Measurements from ENCODE around the gene PANX2.

PANX2 gene

DNA sequence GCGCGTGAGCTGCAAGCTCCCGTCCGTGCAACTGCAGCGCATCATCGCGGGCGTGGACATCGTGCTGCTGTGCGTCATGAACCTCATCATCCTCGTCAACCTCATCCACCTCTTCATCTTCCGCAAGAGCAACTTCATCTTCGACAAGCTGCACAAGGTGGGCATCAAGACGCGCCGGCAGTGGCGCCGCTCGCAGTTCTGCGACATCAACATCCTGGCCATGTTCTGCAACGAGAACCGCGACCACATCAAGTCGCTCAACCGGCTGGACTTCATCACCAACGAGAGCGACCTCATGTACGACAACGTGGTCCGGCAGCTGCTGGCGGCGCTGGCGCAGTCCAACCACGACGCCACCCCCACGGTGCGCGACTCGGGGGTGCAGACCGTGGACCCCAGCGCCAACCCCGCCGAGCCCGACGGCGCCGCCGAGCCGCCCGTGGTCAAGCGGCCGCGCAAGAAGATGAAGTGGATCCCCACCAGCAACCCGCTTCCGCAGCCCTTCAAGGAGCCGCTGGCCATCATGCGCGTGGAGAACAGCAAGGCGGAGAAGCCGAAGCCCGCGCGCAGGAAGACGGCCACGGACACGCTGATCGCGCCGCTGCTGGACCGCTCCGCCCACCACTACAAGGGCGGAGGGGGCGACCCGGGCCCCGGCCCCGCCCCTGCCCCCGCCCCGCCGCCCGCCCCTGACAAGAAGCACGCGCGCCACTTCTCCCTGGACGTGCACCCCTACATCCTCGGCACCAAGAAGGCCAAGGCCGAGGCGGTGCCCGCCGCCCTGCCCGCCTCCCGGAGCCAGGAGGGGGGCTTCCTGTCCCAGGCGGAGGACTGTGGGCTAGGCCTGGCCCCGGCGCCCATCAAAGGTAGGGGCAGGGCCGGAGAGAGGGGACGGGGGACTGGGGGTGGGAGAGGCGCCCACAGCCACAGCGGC, 7.3 kb downstream of the PANX2 start:
- H3K9ac ChIP-seq (ENCODE audit: low read length), result no peak overlapping the region
- H3K27ac ChIP-seq (ENCODE audit: low read length, poor library complexity, severe bottlenecking), result no peak overlapping the region
- H4K8ac ChIP-seq (ENCODE audit: low read length), result no peak overlapping the region
- H3K14ac ChIP-seq (ENCODE audit: low read length in 2 of 2), result no peak overlapping the region
- H2AK5ac ChIP-seq (ENCODE audit: low read length, severe bottlenecking), result no peak overlapping the region
- no peaks in the 10 kb centered on the region for H3K36me3 ChIP-seq (ENCODE audit: control insufficient read depth in 1 of 2, insufficient read depth in 2 of 2, low read depth in 1 of 2, low read length in 2 of 2)
- H3K27me3 ChIP-seq (ENCODE audit: control insufficient read depth in 1 of 2, insufficient read depth in 1 of 2, low read length in 2 of 2), result peaks cover 0 to 57% of the 10 kb centered on the region in 2 experiments
- no peak overlapping the region for H3K23ac ChIP-seq (ENCODE audit: low read length in 2 of 2)
- no peak overlapping the region for H2AFZ ChIP-seq (ENCODE audit: low read depth, low read length)
- no peak overlapping the region for H2BK15ac ChIP-seq (ENCODE audit: low read depth, poor library complexity, severe bottlenecking)
- no peak overlapping the region for H2BK5ac ChIP-seq (ENCODE audit: low read depth, low read length, poor library complexity, severe bottlenecking)
- no peak overlapping the region for H3K4me3 ChIP-seq (ENCODE audit: insufficient read depth in 1 of 2, low read depth in 1 of 2, low read length in 2 of 2)
- no peak overlapping the region for H3K18ac ChIP-seq (ENCODE audit: low read depth in 1 of 2, low read length in 2 of 2)
- no peak overlapping the region for H2BK12ac ChIP-seq (ENCODE audit: low read length in 2 of 2)
- H2BK120ac ChIP-seq (ENCODE audit: low read depth, low read length), result no peak overlapping the region
- no peak overlapping the region for H3K4me2 ChIP-seq (ENCODE audit: low read length, poor library complexity, severe bottlenecking)
- WGBS, result 84% methylated on average over 89 of the region's 98 CpGs
- no peaks in the 10 kb centered on the region for H3K79me1 ChIP-seq (replicated peaks; ENCODE audit: low read length, poor library complexity, severe bottlenecking)
- no peak overlapping the region for H3K4ac ChIP-seq (ENCODE audit: low read depth in 1 of 2, low read length in 2 of 2)
- H3K9me3 ChIP-seq (ENCODE audit: control insufficient read depth, low read length), result peaks cover 3% of the 10 kb centered on the region
- H4K91ac ChIP-seq (ENCODE audit: low read length), result no peak overlapping the region
- peaks cover 1% of the 10 kb centered on the region for H3K4me1 ChIP-seq (ENCODE audit: control insufficient read depth, insufficient read depth, low read depth, low read length)
- DNase-seq, result no peak

DNA sequence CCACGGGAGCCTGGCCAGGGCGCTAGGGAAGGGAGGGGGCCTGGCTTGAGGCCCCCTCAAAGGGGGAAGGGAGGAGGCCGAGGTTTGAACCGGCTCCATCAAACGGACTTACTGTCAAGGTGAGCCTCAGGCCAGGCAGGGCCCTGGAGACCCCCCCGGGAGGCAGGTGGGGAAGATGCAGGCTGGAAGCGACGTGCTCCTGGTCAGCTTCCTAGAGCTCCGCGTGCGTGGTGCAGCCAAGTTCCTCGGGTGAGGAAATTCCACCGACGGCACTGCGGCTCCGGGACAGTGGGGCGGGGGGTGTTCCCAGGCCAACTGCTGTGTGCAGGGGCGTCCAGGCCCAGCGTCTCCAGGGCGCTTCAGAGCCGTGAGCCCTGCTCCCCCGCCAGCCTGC, 7.9 kb downstream of the PANX2 start:
- H2BK15ac ChIP-seq (ENCODE audit: low read depth, poor library complexity, severe bottlenecking), result no peak overlapping the region
- 82% methylated on average over 22 of the region's 22 CpGs for WGBS

DNA sequence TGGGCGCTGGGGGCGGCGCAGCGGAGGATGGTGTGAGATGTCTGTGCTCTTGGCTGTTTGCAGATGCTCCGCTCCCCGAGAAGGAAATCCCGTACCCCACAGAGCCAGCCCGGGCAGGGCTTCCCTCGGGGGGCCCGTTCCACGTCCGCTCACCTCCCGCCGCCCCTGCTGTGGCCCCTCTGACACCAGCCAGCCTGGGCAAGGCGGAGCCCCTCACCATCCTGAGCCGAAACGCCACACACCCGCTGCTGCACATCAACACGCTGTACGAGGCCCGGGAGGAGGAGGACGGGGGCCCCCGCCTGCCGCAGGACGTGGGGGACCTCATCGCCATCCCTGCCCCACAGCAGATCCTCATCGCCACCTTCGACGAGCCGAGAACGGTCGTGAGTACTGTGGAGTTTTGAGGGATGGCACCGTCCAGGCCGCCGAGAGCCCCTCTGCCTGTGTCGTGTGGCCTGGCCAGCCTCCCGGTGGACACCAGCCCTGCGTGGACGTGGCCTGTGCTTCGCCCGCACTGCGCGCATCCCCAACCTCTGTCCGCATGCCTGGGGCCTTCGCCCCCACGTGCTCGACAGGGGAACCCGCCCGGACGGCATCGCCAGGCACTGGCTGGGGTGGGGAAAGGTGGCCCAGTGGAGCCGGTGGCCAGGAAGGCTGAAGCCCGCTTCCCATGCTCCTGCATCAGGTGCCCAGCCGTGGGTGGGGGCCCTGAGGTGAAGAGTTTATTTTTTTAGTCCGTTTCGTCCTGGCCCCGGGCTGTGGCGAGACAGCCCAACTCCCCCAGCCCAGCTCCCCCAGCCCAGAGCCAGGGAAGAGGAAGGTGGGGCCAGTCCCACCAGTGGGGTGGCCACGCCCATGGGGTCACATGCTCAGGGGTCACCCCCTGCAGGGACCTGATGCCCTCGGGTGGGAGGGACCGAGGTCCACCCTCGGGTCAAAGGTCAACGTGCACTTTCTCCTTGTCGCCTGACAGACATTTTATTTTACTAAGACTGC, 8.6 kb downstream of the PANX2 start:
- H3K4ac ChIP-seq (ENCODE audit: low read depth in 1 of 2, low read length in 2 of 2), result no peak overlapping the region
- no peak overlapping the region for H2BK5ac ChIP-seq (ENCODE audit: low read depth, low read length, poor library complexity, severe bottlenecking)
- H3K27ac ChIP-seq (ENCODE audit: low read length, poor library complexity, severe bottlenecking), result no peak overlapping the region
- no peak overlapping the region for H3K9ac ChIP-seq (ENCODE audit: low read length)
- H2AK5ac ChIP-seq (ENCODE audit: low read length, severe bottlenecking), result no peak overlapping the region
- H3K14ac ChIP-seq (ENCODE audit: low read length in 2 of 2), result no peak overlapping the region
- peaks cover 3% of the 10 kb centered on the region for H3K4me1 ChIP-seq (ENCODE audit: control insufficient read depth, insufficient read depth, low read depth, low read length)
- H2BK120ac ChIP-seq (ENCODE audit: low read depth, low read length), result no peak overlapping the region
- H3K18ac ChIP-seq (ENCODE audit: low read depth in 1 of 2, low read length in 2 of 2), result no peak overlapping the region
- WGBS, result 91% methylated on average over 59 of the region's 64 CpGs
- H4K91ac ChIP-seq (ENCODE audit: low read length), result peak overlapping the region; percentile 53
- peak overlapping the region in 1 of 2 experiments; percentile 30 for H3K4me3 ChIP-seq (ENCODE audit: insufficient read depth in 1 of 2, low read depth in 1 of 2, low read length in 2 of 2)
- DNase-seq, result no peak
- H3K9me3 ChIP-seq (ENCODE audit: control insufficient read depth, low read length), result peaks cover 3% of the 10 kb centered on the region
- no peak overlapping the region for H3K4me2 ChIP-seq (ENCODE audit: low read length, poor library complexity, severe bottlenecking)
- no peaks in the 10 kb centered on the region for H3K79me1 ChIP-seq (replicated peaks; ENCODE audit: low read length, poor library complexity, severe bottlenecking)
- H3K23ac ChIP-seq (ENCODE audit: low read length in 2 of 2), result no peak overlapping the region
- peak overlapping the region; percentile 14 for H4K8ac ChIP-seq (ENCODE audit: low read length)
- no peaks in the 10 kb centered on the region for H3K36me3 ChIP-seq (ENCODE audit: control insufficient read depth in 1 of 2, insufficient read depth in 2 of 2, low read depth in 1 of 2, low read length in 2 of 2)
- H2BK15ac ChIP-seq (ENCODE audit: low read depth, poor library complexity, severe bottlenecking), result no peak overlapping the region
- no peak overlapping the region for H2AFZ ChIP-seq (ENCODE audit: low read depth, low read length)
- H2BK12ac ChIP-seq (ENCODE audit: low read length in 2 of 2), result no peak overlapping the region
- peaks cover 0 to 50% of the 10 kb centered on the region in 2 experiments for H3K27me3 ChIP-seq (ENCODE audit: control insufficient read depth in 1 of 2, insufficient read depth in 1 of 2, low read length in 2 of 2)

More for the DNA sequence above, 7.9 kb downstream of the PANX2 start:
- Histone ChIP-seq H3K27me3 (ENCODE audit: control insufficient read depth in 1 of 2, insufficient read depth in 1 of 2, low read length in 2 of 2) (peaks cover 0 to 56% of the 10 kb centered on the region in 2 experiments), H2BK5ac (ENCODE audit: low read depth, low read length, poor library complexity, severe bottlenecking) (no peak overlapping the region), H3K18ac (ENCODE audit: low read depth in 1 of 2, low read length in 2 of 2) (no peak overlapping the region), H4K91ac (ENCODE audit: low read length) (no peak overlapping the region), H2BK120ac (ENCODE audit: low read depth, low read length) (no peak overlapping the region), H3K4me3 (ENCODE audit: insufficient read depth in 1 of 2, low read depth in 1 of 2, low read length in 2 of 2) (no peak overlapping the region), H3K4me2 (ENCODE audit: low read length, poor library complexity, severe bottlenecking) (no peak overlapping the region), H3K23ac (ENCODE audit: low read length in 2 of 2) (no peak overlapping the region), H3K36me3 (ENCODE audit: control insufficient read depth in 1 of 2, insufficient read depth in 2 of 2, low read depth in 1 of 2, low read length in 2 of 2) (no peaks in the 10 kb centered on the region), H3K27ac (ENCODE audit: low read length, poor library complexity, severe bottlenecking) (no peak overlapping the region), H4K8ac (ENCODE audit: low read length) (no peak overlapping the region), H2AFZ (ENCODE audit: low read depth, low read length) (no peak overlapping the region), H3K9ac (ENCODE audit: low read length) (no peak overlapping the region), H3K14ac (ENCODE audit: low read length in 2 of 2) (no peak overlapping the region), H3K79me1 (replicated peaks; ENCODE audit: low read length, poor library complexity, severe bottlenecking) (no peaks in the 10 kb centered on the region), H3K9me3 (ENCODE audit: control insufficient read depth, low read length) (peaks cover 3% of the 10 kb centered on the region), H2AK5ac (ENCODE audit: low read length, severe bottlenecking) (no peak overlapping the region), H3K4me1 (ENCODE audit: control insufficient read depth, insufficient read depth, low read depth, low read length) (peaks cover 1% of the 10 kb centered on the region), H2BK12ac (ENCODE audit: low read length in 2 of 2) (no peak overlapping the region), H3K4ac (ENCODE audit: low read depth in 1 of 2, low read length in 2 of 2) (no peak overlapping the region)
- no peak for DNase-seq
